Mucosa of rectum (tissue), 2 donors: ENCODE results near the gene FGR.
"Not testable (repeated sequence)": the region's sequence is repeated elsewhere in the genome, so short reads cannot be mapped to it uniquely, and the experiment has no call there.

Experiments used
- H3K27ac ChIP-seq, 2 donors: one replicate each; pipeline ENCODE4 v1.7.0; 2013; ENCODE audit warnings: inconsistent platforms in 2 of 2, low read depth in 2 of 2, low read length in 2 of 2
- H3K27me3 ChIP-seq, 2 donors: one replicate each; pipeline ENCODE4 v1.7.0; 2013; ENCODE audit warnings: low read length in 2 of 2; ENCODE audit not compliant: control insufficient read depth in 2 of 2, insufficient read depth in 2 of 2
- H3K36me3 ChIP-seq, 2 donors: one replicate each; pipeline ENCODE4 v1.7.0; 2013; ENCODE audit warnings: low read length in 2 of 2; ENCODE audit not compliant: control insufficient read depth in 2 of 2, insufficient read depth in 2 of 2
- H3K4me1 ChIP-seq, 2 donors: one replicate each; pipeline ENCODE4 v1.7.0; 2013; ENCODE audit warnings: low read length in 2 of 2, mild to moderate bottlenecking in 1 of 2; ENCODE audit not compliant: control insufficient read depth in 2 of 2, insufficient read depth in 2 of 2
- H3K4me3 ChIP-seq, 2 donors: one replicate each; pipeline ENCODE4 v1.7.0; 2013; ENCODE audit warnings: low read length in 2 of 2
- H3K9ac ChIP-seq, 2 donors: one replicate each; pipeline ENCODE4 v1.7.0; 2013; ENCODE audit warnings: low read length in 2 of 2, low read depth in 1 of 2, mild to moderate bottlenecking in 1 of 2
- H3K9me3 ChIP-seq, 2 donors: one replicate each; pipeline ENCODE4 v1.7.0; 2013; ENCODE audit warnings: low read length in 2 of 2; ENCODE audit not compliant: control insufficient read depth in 2 of 2
- donor health status: healthy.
- donor health status: Normal muscosa, but diverticular disease.

Gene FGR

DNA sequence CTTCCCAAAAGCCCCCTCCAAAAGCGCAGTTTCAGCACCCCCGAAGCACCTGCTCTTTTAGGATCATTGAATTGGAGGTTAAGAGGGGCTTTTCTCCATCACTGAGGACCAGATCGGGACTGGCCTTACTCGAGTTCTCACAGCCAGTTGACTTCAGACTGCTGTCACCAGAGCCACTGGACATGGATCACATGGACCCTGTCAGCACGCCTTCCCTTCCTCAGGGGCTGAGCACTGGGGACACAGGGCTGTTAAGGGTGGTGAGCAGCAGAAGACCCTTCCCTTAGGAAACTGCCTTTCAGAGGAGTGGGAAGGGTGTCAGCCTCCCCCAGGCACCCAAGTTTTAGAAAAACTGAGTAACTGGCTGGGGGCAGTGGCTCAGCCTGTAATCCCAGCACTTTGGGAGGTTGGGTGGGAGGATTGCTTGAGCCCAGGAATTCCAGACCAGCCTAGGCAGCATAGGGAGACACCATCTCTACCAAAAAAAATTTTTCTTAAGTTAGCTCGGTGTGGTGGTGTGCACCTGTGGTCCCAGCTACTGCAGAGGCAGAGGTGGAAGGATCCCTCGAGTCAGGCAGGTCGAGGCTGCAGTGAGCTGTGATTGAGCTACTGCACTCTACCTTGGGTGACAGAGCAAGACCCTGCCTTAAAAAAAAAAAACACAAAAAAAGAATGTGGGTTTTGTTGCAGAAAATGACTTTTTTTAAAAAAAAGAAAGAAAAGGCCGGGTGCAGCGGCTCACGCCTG lies 584 bp upstream of the FGR start:
- H3K9me3 ChIP-seq: no peaks in the 10 kb centered on the region
- H3K27ac ChIP-seq: no peak overlapping the region
- H3K4me1 ChIP-seq: peaks cover 5 to 24% of the 10 kb centered on the region in 2 donors
- peaks cover 9 to 29% of the 10 kb centered on the region in 2 donors for H3K27me3 ChIP-seq
- no peaks in the 10 kb centered on the region for H3K36me3 ChIP-seq
- no peak overlapping the region for H3K9ac ChIP-seq
- no peak overlapping the region for H3K4me3 ChIP-seq

DNA sequence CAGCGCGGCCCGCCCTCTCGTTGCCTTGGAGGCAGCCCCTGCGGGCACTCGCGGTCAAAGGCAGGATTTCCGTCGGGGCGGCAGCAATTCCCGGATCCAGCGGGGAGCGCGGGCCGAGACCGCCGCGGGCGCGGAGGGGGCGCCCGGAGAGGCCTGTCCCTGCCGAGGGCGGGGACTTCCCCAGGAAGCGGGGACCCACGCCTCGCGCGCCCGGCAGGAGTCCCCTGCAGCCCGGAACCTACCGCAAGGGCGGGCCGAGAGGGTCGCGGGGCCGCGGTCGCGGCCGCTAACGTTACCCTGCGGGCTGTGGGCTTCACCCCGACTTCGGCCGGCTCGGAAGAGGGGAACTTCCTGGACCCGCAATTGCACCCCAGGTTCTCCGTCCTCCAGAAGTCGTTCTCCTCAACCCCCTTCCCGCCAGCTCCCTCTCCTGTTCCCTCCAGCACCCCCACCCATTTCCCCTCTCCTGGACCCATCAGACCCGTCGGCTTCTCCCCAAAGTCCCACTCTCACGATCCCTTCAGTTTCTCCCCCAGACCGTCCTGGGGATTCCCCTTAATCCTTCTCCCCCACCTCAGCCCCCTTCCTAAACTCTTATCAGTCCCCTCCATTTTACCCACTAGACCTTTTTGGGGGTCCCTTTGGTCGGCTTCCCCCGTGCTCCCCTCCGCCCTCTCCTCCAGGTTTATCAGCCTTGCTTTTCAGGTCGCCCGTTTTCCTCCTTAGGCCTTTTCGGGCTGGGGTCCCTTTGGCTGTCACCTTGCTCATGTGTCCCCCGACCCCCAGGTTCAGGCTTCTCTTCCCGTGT lies 604 bp downstream of the FGR start:
- peak overlapping the region; percentile 38 to 68 for H3K27ac ChIP-seq
- H3K9ac ChIP-seq: peak overlapping the region; percentile 58 to 63
- no peaks in the 10 kb centered on the region for H3K9me3 ChIP-seq
- no peaks in the 10 kb centered on the region for H3K36me3 ChIP-seq
- H3K4me1 ChIP-seq: peaks cover 5 to 25% of the 10 kb centered on the region in 2 donors
- peak overlapping the region; percentile 57 to 68 for H3K4me3 ChIP-seq
- peaks cover 9 to 29% of the 10 kb centered on the region in 2 donors for H3K27me3 ChIP-seq

DNA sequence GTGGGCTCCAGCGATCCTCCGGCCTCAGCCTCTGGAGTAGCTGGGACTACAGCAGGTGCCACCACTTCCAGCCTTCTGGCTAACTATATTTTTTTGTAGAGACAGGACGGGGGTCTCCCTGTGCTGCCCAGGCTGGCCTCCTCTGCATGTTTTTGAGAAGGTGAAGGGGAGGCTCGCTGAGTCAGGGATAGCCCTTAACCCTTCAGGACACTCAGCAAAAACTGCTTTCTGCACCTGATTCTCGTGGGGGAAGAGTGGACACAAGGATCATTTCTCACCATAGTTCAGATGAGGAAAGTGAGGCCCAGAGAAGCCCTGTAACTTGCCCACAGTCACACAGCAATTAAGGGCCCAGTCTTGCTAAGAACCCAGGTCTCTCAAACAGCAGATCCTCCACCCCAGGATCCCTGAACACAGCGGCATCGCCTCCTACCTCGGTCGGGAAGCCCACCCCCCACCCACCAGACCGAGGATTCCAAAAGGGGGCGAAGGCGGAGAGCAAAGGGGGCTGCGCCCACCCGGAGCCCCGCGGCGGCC lies 1.3 kb downstream of the FGR start:
- H3K9me3 ChIP-seq: no peaks in the 10 kb centered on the region
- peak overlapping the region; percentile 57 to 68 for H3K4me3 ChIP-seq
- H3K27me3 ChIP-seq: peaks cover 9 to 29% of the 10 kb centered on the region in 2 donors
- H3K9ac ChIP-seq: peak overlapping the region; percentile 41 to 63
- H3K4me1 ChIP-seq: peaks cover 5 to 27% of the 10 kb centered on the region in 2 donors
- peak overlapping the region; percentile 25 to 68 for H3K27ac ChIP-seq
- no peaks in the 10 kb centered on the region for H3K36me3 ChIP-seq

DNA sequence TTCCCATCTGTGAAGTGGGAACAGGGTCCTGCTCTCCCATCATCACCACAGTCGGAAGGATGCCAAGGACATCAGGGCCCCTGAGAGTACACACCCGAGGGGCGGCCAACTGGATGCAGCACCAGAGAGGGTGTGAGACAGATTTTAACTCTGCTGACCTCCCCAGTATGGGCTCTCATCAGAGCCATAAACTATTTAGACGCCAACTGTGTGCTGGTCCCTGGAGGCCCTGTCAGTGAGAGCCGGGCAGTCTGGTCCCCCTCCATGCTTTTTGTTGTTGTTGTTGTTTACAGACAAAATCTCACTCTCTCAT lies 1.7 kb downstream of the FGR start:
- H3K9ac ChIP-seq: no peak overlapping the region
- H3K36me3 ChIP-seq: no peaks in the 10 kb centered on the region
- peak overlapping the region in 1 of 2 donors; percentile 68 for H3K27ac ChIP-seq
- no peaks in the 10 kb centered on the region for H3K9me3 ChIP-seq
- H3K4me3 ChIP-seq: peak overlapping the region in 1 of 2 donors; percentile 68
- peaks cover 9 to 29% of the 10 kb centered on the region in 2 donors for H3K27me3 ChIP-seq
- peaks cover 5 to 27% of the 10 kb centered on the region in 2 donors for H3K4me1 ChIP-seq

DNA sequence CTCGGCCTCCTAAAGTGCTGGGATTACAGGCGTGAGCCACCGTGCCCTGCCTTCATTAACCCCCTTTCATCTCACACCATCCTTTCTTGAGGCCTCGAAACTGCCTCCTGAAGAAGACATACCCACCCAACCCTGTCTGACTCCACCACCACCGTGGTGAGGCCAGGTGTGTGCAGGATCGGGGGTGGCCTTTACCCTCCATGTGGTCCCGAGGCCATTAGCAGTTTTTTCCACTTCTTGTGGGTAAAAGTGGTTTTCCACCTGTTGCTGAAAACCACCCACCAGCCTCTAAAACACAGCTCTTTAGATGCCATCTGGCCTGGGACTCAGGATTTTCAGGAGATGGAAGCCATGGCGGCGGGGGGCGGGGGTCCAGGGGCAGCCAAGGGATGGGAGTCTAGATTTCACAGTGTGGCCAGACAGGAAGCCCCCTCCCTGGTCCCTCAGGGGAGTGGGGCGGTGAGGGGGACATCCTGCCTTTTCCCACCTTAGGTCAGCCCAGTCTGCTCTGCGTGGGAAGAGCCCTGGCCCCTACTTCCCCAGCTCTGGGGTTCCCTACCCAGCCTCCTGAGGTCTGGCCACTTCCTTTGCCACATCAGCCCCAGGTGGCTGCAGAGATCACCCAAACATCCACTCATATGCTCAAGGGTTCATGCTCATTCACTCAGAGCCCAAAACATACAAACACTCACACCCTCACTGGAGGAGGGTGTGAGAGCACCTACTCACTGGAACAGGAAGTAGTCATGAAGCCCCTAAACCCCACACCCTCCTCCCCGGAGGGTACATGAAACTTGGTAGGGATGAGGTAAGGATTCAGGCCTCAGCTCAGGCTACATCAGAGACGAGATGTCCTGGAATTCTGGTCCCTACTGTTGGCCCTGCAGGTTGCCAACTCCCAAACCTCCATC lies 2.3 kb downstream of the FGR start:
- H3K9me3 ChIP-seq: no peaks in the 10 kb centered on the region
- H3K36me3 ChIP-seq: no peaks in the 10 kb centered on the region
- H3K4me3 ChIP-seq: peak overlapping the region in 1 of 2 donors; percentile 68
- peak overlapping the region in 1 of 2 donors; percentile 68 for H3K27ac ChIP-seq
- peaks cover 9 to 29% of the 10 kb centered on the region in 2 donors for H3K27me3 ChIP-seq
- H3K4me1 ChIP-seq: peaks cover 5 to 27% of the 10 kb centered on the region in 2 donors
- H3K9ac ChIP-seq: no peak overlapping the region

DNA sequence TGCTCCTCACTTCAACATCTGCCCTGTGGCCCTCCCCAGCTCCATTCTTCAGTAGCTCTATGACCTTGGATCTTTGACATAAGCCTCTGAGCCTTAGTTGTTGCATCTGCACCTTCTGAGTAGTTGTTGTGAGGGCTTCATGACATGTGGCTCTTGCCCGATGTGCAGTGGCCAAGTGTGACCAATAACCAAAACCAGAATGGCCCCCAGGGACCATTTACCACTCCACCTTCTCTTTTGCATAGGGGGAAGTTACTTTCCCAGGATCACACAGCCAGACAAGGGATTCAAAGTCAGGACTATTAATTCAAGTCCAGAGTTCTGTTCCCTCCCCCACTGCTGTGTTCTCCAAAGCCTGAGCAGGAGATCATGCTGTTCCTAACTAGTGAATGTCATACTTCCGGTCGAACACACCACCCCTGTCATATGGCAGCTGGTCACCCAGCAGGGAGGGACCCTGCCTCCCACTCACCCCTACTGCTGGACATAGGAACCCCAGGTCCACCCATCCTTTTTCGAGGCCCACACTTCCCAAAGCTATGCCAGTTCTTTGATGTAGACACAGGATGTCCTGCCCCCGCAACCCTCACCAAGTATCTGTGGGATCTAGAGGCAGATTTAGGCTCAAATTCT lies 4.0 kb downstream of the FGR start:
- Histone ChIP-seq H3K36me3 (no peaks in the 10 kb centered on the region), H3K27ac (peak overlapping the region; percentile 63 to 68), H3K9ac (peak overlapping the region in 1 of 2 donors; percentile 6), H3K4me3 (no peak overlapping the region), H3K27me3 (peaks cover 9 to 29% of the 10 kb centered on the region in 2 donors), H3K4me1 (peaks cover 5 to 27% of the 10 kb centered on the region in 2 donors), H3K9me3 (no peaks in the 10 kb centered on the region)

DNA sequence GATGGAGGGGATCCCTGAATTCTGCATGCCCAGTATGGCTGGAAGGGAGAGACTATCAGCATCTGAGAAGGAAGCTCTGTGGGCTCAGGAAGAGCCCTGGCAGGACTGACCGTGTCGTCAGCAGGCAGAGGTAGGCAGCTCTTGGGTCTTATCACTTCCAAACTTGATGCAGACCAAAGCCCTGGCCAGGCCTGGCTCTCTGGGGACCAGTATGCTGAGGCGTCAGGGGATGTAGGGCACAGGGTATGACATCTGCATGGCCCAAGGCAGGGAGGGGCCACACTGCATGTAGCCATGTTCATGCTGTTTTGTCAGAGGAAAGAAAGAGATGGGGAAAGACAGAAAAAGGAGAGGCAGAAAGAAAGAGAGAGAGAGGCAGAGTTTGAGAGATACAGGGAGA lies 6.3 kb downstream of the FGR start:
- Histone ChIP-seq H3K4me3 (no peak overlapping the region), H3K4me1 (peaks cover 5 to 23% of the 10 kb centered on the region in 2 donors), H3K27ac (no peak overlapping the region), H3K9me3 (no peaks in the 10 kb centered on the region), H3K9ac (no peak overlapping the region), H3K27me3 (peaks cover 7 to 12% of the 10 kb centered on the region in 2 donors), H3K36me3 (no peaks in the 10 kb centered on the region)

DNA sequence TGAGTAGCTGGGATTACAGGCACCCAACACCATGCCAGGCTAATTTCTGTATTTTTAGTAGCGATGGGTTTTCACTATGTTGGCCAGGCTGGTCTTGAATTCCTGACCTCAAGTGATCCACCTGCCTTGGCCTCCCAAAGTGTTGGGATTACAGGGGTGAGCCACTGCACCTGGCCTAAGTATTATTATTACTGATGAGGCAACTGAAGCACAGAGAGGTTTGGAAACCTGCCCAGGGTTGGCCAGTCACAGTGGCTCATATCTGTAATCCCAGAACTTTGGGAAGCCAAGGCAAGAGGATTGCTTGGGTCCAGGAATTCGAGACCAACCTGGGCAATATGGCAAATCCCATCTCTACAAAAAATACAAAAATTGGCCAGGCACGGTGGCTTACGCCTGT lies 7.3 kb downstream of the FGR start:
- not testable (repeated sequence) for H3K27me3 ChIP-seq, H3K36me3 ChIP-seq, H3K9me3 ChIP-seq, H3K4me3 ChIP-seq, H3K27ac ChIP-seq, H3K9ac ChIP-seq
- H3K4me1 ChIP-seq: peaks cover 5 to 13% of the 10 kb centered on the region in 2 donors

DNA sequence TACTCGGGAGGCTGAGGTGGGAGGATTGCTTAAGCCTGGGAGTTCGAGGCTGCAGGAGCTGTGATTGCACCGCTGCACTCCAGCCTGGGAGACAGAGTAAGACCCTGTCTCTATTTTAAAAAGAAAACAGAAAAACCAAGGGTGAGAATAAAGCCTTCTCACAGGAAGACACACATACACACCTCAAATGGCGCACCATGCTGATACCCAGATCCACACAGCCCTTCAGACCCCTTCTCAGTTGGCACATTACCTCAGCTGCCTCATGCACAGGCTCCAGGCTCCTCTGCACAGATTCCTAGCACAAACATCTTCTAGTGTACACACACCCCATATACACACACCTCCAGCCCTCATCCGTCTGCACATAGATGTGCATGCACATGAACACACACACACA lies 7.9 kb downstream of the FGR start:
- Histone ChIP-seq H3K27ac (no peak overlapping the region), H3K9me3 (no peaks in the 10 kb centered on the region), H3K4me3 (no peak overlapping the region), H3K4me1 (peaks cover 5 to 11% of the 10 kb centered on the region in 2 donors), H3K36me3 (no peaks in the 10 kb centered on the region), H3K27me3 (no peaks in the 10 kb centered on the region), H3K9ac (no peak overlapping the region)
